Activated CD8-positive, alpha-beta T cell treated with anti-CD3 and anti-CD28 coated beads for 36 hours (primary cell): ENCODE results near the gene ISCU. TPM values are rescaled to one million over a fixed set of nuclear protein-coding genes. Genes with fewer than 3 reads are reported as not detected.

Source experiments
- ATAC-seq: fragments of 200-7000 bp; cut with Tn5 transposase; one replicate; pipeline ENCODE4 v1.10.0; 2021; ENCODE audit warnings: mild to moderate bottlenecking, moderate library complexity
- CTCF ChIA-PET: fragments of 350-600 bp; sonication (Branson Sonifier 250); formaldehyde crosslinking; loops from one replicate; lab custom pipeline; 2021; ENCODE audit warnings: antibody characterized with exemption; lab: Charles Lee
- POLR2A ChIA-PET: fragments of 350-600 bp; sonication (Branson Sonifier 250); formaldehyde crosslinking; loops from one replicate; lab custom pipeline; 2021; ENCODE audit warnings: antibody characterized with exemption; lab: Charles Lee
- DNase-seq: peaks from one replicate; pipeline ENCODE4 v3.0.0-alpha.2; 2020
- H3K27ac Mint-ChIP-seq: one replicate; pipeline ENCODE4 v1.8.0; 2021; ENCODE audit warnings: mild to moderate bottlenecking, mixed read lengths
- H3K27me3 Mint-ChIP-seq: one replicate; pipeline ENCODE4 v1.8.0; 2021; ENCODE audit warnings: mixed read lengths
- H3K36me3 Mint-ChIP-seq: one replicate; pipeline ENCODE4 v1.8.0; 2021; ENCODE audit warnings: low read depth, mixed read lengths
- H3K4me1 Mint-ChIP-seq: one replicate; pipeline ENCODE4 v1.8.0; 2021; ENCODE audit warnings: low read depth, mixed read lengths
- H3K4me3 Mint-ChIP-seq: one replicate; pipeline ENCODE4 v1.8.0; 2021; ENCODE audit warnings: mild to moderate bottlenecking, moderate library complexity, mixed read lengths
- H3K9me3 Mint-ChIP-seq: one replicate; pipeline ENCODE4 v1.8.0; 2021; ENCODE audit warnings: mixed read lengths
- CTCF ChIP-seq: fragments of 200-600 bp; IDR thresholded peaks from one replicate; pipeline ENCODE4 v1.8.0; 2022; ENCODE audit warnings: antibody characterized with exemption, mild to moderate bottlenecking
- intact Hi-C: fragments of 100-400 bp; cut with micrococcal nuclease; formaldehyde crosslinking; loops from one replicate; pipeline ENCODE4 v1.10.0; 2022
- total RNA-seq, 2 experiments: library from RNA; stranded (reverse); gene quantifications; one replicate each; pipeline ENCODE4 v1.2.3, GENCODE V29; 2021

The ISCU gene
- total RNA-seq, 2 experiments from 2014 or later = 69.4 to 70.5 TPM

- DNase-seq = no peak
- Mint-ChIP-seq H3K27ac (peak overlapping the region; percentile 38), H3K4me1 (peaks cover 15% of the 10 kb centered on the region), H3K36me3 (peaks cover 39% of the 10 kb centered on the region), H3K4me3 (no peak overlapping the region), H3K27me3 (no peaks in the 10 kb centered on the region), H3K9me3 (no peaks in the 10 kb centered on the region)
- no peak for ATAC-seq
- POLR2A ChIA-PET = no interaction called here
- TF ChIP-seq CTCF = no peak
- intact Hi-C loops = no loop called here
- CTCF ChIA-PET = interaction anchor here (1.2 kb wide), 1 partner anchor 14 kb away, joined by 3 read pairs; no protein-coding TSS in a partner anchor
These were observed 42.8 kb upstream of the ISCU start for GRCh38 chr12:108519558-108519957.

GRCh38 chr12:108523365-108523764 is 39.0 kb upstream of the ISCU start:
- Mint-ChIP-seq H3K27me3 (no peaks in the 10 kb centered on the region), H3K27ac (peak overlapping the region; percentile 25), H3K4me1 (peaks cover 6% of the 10 kb centered on the region), H3K9me3 (no peaks in the 10 kb centered on the region), H3K4me3 (no peak overlapping the region), H3K36me3 (peaks cover 58% of the 10 kb centered on the region)
- intact Hi-C loops = no loop called here
- no peak for TF ChIP-seq CTCF
- ATAC-seq = no peak
- ChIA-PET CTCF (interaction anchor here (0.5 to 2.6 kb wide), 4 partner anchors 11 to 446 kb away, joined by 3 to 11 read pairs (median 4); no protein-coding TSS in a partner anchor), POLR2A (interaction anchor here (0.6 to 0.9 kb wide), 2 partner anchors 9 to 11 kb away, joined by 4 read pairs; no protein-coding TSS in a partner anchor)
- DNase-seq = no peak

GRCh38 chr12:108525681-108526080 is 36.7 kb upstream of the ISCU start:
- ChIA-PET CTCF (no interaction called here), POLR2A (interaction anchor here (1.2 kb wide), 1 partner anchor 8 kb away, joined by 3 read pairs; no protein-coding TSS in a partner anchor)
- peaks cover 6% of the 10 kb centered on the region for H3K4me1 Mint-ChIP-seq
- ATAC-seq (no peak), DNase-seq (no peak)
- no peaks in the 10 kb centered on the region for H3K9me3 Mint-ChIP-seq
- H3K36me3 Mint-ChIP-seq = peaks cover 60% of the 10 kb centered on the region
- H3K4me3 Mint-ChIP-seq = no peak overlapping the region
- H3K27ac Mint-ChIP-seq = peak overlapping the region; percentile 44
- no peak for TF ChIP-seq CTCF
- no peaks in the 10 kb centered on the region for H3K27me3 Mint-ChIP-seq
- intact Hi-C loops = no loop called here

GRCh38 chr12:108526482-108527165 is 35.8 kb upstream of the ISCU start:
- CTCF ChIA-PET = interaction anchor here (1.0 to 1.4 kb wide), 2 partner anchors 13 to 14 kb away, joined by 3 to 4 read pairs; no protein-coding TSS in a partner anchor
- Mint-ChIP-seq H3K9me3 (no peaks in the 10 kb centered on the region), H3K36me3 (peaks cover 60% of the 10 kb centered on the region), H3K27me3 (no peaks in the 10 kb centered on the region), H3K4me3 (no peak overlapping the region), H3K27ac (peak overlapping the region; percentile 9), H3K4me1 (peaks cover 6% of the 10 kb centered on the region)
- POLR2A ChIA-PET = interaction anchor here (1.2 to 1.4 kb wide), 2 partner anchors 9 to 32 kb away, joined by 3 read pairs; no protein-coding TSS in a partner anchor
- DNase-seq (no peak), ATAC-seq (peak; percentile 45)
- intact Hi-C loops = no loop called here
- no peak for TF ChIP-seq CTCF

GRCh38 chr12:108527166-108527496 is 35.3 kb upstream of the ISCU start:
- peaks cover 6% of the 10 kb centered on the region for H3K4me1 Mint-ChIP-seq
- CTCF ChIA-PET = interaction anchor here (1.1 to 1.4 kb wide), 2 partner anchors 13 to 15 kb away, joined by 3 read pairs; no protein-coding TSS in a partner anchor
- intact Hi-C loops = no loop called here
- peaks cover 56% of the 10 kb centered on the region for H3K36me3 Mint-ChIP-seq
- DNase-seq (no peak), ATAC-seq (no peak)
- H3K27ac Mint-ChIP-seq = peak overlapping the region; percentile 9
- no peaks in the 10 kb centered on the region for H3K27me3 Mint-ChIP-seq
- H3K9me3 Mint-ChIP-seq = no peaks in the 10 kb centered on the region
- no peak for TF ChIP-seq CTCF
- no peak overlapping the region for H3K4me3 Mint-ChIP-seq
- POLR2A ChIA-PET = interaction anchor here (1.4 kb wide), 1 partner anchor 31 kb away, joined by 3 read pairs; no protein-coding TSS in a partner anchor
